ENCODE data around the gene VCL.
"Not testable (repeated sequence)": the region's sequence is repeated elsewhere in the genome, so short reads cannot be mapped to it uniquely, and the experiment has no call there.

Gene VCL

DNA sequence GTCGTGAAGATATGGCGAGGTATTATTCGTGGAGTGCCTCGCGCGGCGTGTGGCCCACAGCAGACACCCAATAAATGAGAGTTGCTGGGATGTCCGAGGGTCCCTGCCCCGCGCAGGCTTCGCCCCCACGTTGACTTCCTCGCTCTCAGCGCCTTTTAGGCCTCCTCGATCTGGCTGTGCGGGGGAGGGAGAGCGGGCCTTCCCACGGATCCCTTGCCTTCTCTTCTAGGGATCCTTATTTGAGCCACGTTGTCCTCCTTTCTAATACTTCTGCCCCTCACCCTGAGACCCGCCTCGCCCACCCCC lies 660 bp downstream of the VCL start:
- TF ChIP-seq, protein P1, sequence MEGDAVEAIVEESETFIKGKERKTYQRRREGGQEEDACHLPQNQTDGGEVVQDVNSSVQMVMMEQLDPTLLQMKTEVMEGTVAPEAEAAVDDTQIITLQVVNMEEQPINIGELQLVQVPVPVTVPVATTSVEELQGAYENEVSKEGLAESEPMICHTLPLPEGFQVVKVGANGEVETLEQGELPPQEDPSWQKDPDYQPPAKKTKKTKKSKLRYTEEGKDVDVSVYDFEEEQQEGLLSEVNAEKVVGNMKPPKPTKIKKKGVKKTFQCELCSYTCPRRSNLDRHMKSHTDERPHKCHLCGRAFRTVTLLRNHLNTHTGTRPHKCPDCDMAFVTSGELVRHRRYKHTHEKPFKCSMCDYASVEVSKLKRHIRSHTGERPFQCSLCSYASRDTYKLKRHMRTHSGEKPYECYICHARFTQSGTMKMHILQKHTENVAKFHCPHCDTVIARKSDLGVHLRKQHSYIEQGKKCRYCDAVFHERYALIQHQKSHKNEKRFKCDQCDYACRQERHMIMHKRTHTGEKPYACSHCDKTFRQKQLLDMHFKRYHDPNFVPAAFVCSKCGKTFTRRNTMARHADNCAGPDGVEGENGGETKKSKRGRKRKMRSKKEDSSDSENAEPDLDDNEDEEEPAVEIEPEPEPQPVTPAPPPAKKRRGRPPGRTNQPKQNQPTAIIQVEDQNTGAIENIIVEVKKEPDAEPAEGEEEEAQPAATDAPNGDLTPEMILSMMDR (IDR thresholded peaks at IDR 0.05) = no peak

DNA sequence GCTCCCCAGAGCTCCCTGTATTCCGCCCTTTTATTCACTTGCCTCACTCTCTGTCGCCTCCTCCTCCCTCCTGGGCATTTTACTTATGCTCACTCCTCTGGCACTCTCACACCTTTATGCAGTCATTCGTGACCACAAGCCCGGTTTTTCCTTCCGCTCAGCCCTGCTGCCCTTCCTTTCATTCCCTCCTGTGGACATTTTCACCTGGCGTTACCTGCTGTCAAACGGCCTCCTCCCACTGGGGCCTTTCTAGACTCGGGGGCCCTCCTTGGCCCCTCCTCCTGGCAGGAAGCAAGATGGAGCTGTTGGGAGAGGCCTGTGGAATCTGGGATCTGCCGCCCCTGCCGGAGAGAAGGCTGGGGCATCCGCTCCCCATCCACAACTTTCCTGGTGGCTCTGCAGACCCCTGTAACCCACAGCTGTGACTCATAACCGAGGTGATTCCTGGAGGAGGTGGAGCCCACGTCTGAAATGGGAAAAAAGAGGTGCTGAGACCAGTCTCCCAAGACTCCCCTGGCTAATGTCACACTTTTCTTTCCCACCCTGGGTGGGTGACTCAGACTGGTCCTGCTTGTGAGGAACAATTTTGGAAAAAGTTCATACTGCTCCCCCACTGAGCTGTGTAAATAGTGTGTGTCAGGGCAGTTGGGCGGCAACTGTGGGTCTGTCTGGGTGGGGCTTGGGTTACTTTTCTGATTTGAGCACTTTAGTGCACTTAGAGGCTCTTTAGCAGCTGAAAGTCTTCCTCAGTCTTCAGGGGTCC lies 1.2 kb downstream of the VCL start:
- TF ChIP-seq, protein P1 (IDR thresholded peaks at IDR 0.05) = no peak
- peak overlapping the region; percentile 88 to 99 for H3K4me3 ChIP-seq (ENCODE audit: low read depth in 1 of 2, low read length in 1 of 2)

More for the DNA sequence above, 660 bp downstream of the VCL start:
- H3K4me1 ChIP-seq (ENCODE audit: control insufficient read depth in 1 of 2, insufficient read depth in 1 of 2, low read depth in 1 of 2, low read length in 1 of 2) = peaks cover 65 to 81% of the 10 kb centered on the region in 2 experiments
- H3K27ac ChIP-seq = peak overlapping the region; percentile 93
- no peaks in the 10 kb centered on the region for H3K27me3 ChIP-seq
- H3K9me3 ChIP-seq = no peaks in the 10 kb centered on the region
- H3K4me3 ChIP-seq (ENCODE audit: low read depth in 1 of 2, low read length in 1 of 2) = peak overlapping the region; percentile 88 to 99
- H3K36me3 ChIP-seq = no peaks in the 10 kb centered on the region

DNA sequence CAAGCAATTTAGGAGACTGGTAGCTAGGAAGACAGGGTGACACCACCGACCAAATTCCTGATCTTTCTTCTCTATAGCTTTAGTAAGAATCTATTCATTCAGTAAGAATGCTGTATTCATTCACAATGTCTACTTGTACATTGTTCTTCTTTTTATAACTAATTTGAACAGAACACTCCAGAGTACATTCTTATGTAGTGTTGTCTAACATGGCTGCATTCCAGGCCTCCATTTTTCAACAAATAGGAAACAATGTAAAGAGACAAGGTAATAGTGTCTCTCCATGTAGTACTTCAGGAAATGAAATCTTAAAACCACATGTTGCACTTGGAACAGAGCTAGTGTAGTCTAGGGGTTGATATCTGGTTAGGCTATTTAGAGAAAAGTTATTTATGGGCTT lies 1.8 kb downstream of the VCL start:
- H3K27ac ChIP-seq = peak overlapping the region; percentile 93
- TF ChIP-seq, protein P1 (IDR thresholded peaks at IDR 0.05) = no peak

More for the DNA sequence above, 1.2 kb downstream of the VCL start:
- H3K27me3 ChIP-seq = no peaks in the 10 kb centered on the region
- H3K27ac ChIP-seq = peak overlapping the region; percentile 93
- H3K36me3 ChIP-seq = no peaks in the 10 kb centered on the region
- peaks cover 65 to 80% of the 10 kb centered on the region in 2 experiments for H3K4me1 ChIP-seq (ENCODE audit: control insufficient read depth in 1 of 2, insufficient read depth in 1 of 2, low read depth in 1 of 2, low read length in 1 of 2)
- no peaks in the 10 kb centered on the region for H3K9me3 ChIP-seq

DNA sequence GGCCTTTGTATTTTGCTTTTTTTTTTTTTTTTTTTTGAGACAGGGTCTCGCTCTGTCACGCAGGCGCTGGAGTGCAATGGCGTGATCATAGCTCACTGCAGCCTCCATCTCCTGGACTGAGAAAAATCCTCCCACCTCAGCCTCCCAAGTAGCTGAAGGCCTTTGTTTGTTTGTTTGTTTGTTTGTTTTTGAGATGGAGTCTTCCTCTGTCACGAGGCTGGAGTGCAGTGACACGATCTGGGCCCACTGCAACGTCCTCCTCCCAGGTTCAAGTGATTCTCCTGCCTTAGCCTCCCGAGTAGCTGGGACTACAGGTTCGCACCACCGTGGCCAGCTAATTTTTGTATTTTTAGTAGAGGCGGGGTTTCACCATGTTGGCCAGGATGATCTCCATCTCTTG lies 2.3 kb downstream of the VCL start:
- H3K4me3 ChIP-seq (ENCODE audit: low read depth in 1 of 2, low read length in 1 of 2) = peak overlapping the region; percentile 88 to 99
- not testable (repeated sequence) for H3K36me3 ChIP-seq, H3K27me3 ChIP-seq, H3K9me3 ChIP-seq
- peaks cover 59 to 69% of the 10 kb centered on the region in 2 experiments for H3K4me1 ChIP-seq (ENCODE audit: control insufficient read depth in 1 of 2, insufficient read depth in 1 of 2, low read depth in 1 of 2, low read length in 1 of 2)
- peak overlapping the region; percentile 93 for H3K27ac ChIP-seq

More for the DNA sequence above, 1.8 kb downstream of the VCL start:
- peak overlapping the region; percentile 88 to 99 for H3K4me3 ChIP-seq (ENCODE audit: low read depth in 1 of 2, low read length in 1 of 2)
- H3K36me3 ChIP-seq = no peaks in the 10 kb centered on the region
- H3K4me1 ChIP-seq (ENCODE audit: control insufficient read depth in 1 of 2, insufficient read depth in 1 of 2, low read depth in 1 of 2, low read length in 1 of 2) = peaks cover 65 to 74% of the 10 kb centered on the region in 2 experiments
- H3K27me3 ChIP-seq = no peaks in the 10 kb centered on the region
- no peaks in the 10 kb centered on the region for H3K9me3 ChIP-seq

DNA sequence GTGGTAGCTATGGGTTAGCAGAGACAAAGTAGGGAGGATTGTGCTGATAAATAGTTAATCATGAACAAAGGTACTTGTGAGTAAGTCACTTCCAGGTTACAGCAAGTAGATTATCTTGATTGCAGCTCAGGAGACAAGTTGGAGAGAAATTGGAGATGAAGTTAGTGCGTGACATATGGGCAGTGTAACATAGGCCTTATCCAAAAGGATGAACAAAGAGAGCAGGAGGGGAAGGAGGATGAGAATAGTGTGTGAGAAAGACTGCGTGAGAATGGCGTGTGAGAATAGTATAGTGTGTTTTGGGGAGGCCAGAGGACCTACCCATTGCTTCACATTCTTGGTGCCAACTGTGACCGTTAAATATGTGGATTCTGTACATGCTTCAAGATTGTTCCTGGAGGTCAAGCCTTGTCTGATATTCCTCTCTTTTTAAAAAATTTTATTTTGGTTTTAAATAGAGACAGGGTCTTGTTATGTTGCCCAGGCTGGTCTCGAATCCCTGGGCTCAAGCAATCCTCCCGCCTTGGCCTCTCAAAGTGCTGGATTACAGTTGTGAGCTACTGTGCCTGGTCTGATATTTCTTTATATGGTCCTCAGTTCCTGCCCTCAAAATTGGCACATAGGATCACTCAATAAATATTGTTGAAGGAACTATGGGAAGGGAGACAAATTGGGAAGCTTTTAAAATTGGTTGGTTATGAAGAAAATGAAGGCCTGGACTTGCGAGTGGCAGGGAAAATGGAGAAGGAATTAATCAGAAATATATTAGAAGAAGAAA lies 3.2 kb downstream of the VCL start:
- Histone ChIP-seq H3K4me3 (ENCODE audit: low read depth in 1 of 2, low read length in 1 of 2) (no peak overlapping the region), H3K27ac (peak overlapping the region; percentile 93), H3K36me3 (no peaks in the 10 kb centered on the region), H3K4me1 (ENCODE audit: control insufficient read depth in 1 of 2, insufficient read depth in 1 of 2, low read depth in 1 of 2, low read length in 1 of 2) (peaks cover 56 to 61% of the 10 kb centered on the region in 2 experiments), H3K9me3 (no peaks in the 10 kb centered on the region), H3K27me3 (no peaks in the 10 kb centered on the region)
- TF ChIP-seq, protein P1 (IDR thresholded peaks at IDR 0.05) = no peak

DNA sequence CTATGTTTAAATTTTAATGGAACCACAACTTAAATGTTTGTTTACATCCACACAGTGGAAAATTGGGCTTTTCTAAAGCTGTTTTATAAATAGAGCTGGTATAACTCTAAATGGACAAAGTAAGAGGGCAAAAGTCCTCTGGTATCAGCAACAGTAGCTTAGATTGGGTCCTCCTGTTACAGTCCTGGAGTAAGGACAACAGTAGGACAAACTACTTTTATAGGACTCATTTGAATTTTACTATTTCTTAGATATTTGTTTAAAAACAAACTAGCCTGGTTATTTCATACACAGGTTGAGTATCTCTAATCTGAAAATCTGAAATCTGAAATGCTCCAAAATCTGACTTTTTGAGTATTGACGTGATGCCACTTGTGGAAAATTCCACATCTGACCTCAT lies 8.4 kb downstream of the VCL start:
- Histone ChIP-seq H3K4me1 (ENCODE audit: control insufficient read depth in 1 of 2, insufficient read depth in 1 of 2, low read depth in 1 of 2, low read length in 1 of 2) (peaks cover 31 to 37% of the 10 kb centered on the region in 2 experiments), H3K9me3 (no peaks in the 10 kb centered on the region)

More for the DNA sequence above, 8.4 kb downstream of the VCL start:
- TF ChIP-seq, protein P1 (IDR thresholded peaks at IDR 0.05) = no peak
- H3K27ac ChIP-seq = peak overlapping the region; percentile 1
- H3K27me3 ChIP-seq = no peaks in the 10 kb centered on the region
- no peak overlapping the region for H3K4me3 ChIP-seq (ENCODE audit: low read depth in 1 of 2, low read length in 1 of 2)
- peaks cover 4% of the 10 kb centered on the region for H3K36me3 ChIP-seq

Measured in neutrophil (primary cell).